ENCODE data around the gene GABPA.

GABPA gene

DNA sequence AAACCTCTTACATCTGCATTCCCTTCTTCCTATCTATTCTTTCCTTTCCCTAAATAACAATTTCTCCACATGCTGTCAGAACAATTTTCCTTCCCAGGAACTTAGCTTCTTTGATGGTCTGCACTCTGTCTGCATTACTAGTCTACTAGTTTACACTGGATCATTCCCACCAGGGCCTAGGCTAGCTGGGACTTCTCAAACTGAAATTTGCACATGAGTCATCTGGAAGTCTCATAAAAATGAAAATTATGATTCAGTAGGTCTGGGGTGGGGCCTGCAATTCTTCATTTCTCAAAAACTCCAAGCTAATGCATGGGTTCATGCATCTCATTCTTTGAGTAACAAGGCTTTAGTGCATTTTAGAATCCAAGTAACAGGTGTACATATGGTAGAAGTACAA is 74.2 kb downstream of the GABPA start:
- no peak for DNase-seq (ENCODE audit: low read depth in 2 of 2)

- no peak for DNase-seq (ENCODE audit: low read depth in 2 of 2)
Observed at GRCh38 chr21:25811186-25811585, 76.4 kb downstream of the GABPA start.

DNA sequence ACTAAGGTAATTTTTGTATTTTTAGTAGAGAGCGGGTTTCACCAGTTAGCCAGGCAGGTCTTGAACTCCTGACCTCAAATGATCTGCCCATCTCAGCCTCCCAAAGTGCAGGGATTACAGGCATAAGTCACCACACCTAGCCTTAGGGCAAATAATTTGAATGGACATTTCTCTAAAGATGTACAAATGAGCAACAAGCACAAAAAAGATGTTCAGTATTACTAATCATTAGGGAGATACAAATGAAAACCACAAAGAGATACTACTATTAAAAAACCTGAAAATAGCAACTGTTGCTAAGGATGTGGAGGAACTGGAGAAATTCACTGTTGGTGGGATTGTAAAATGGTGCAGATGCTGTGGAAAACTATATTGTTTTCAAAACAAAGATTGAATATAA is 79.1 kb downstream of the GABPA start:
- no peak for DNase-seq (ENCODE audit: low read depth in 2 of 2)

DNA sequence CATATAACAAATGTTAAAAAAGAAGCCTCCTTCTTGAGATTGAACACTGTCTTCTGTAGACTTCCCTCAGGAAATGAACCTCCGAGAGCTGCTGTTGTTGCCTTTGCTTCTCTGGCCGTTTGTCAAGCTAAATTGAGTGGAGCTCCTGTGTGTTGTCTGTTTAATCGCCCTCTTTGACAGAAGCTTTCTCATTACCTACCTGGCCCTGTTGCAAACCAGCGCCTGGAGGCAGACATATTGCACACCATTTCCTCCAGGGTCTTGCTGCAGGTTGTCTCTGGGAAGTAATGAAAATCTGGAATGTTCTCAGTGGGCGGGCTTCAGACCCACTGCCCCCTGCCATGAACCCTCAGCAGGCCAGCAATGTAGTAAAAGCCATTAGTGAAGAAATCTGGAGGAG is 83.3 kb downstream of the GABPA start:
- DNase-seq (ENCODE audit: low read depth in 2 of 2) = no peak

- no peak for DNase-seq (ENCODE audit: low read depth in 2 of 2)
Observed at GRCh38 chr21:25818551-25818950, 83.8 kb downstream of the GABPA start.

Data from activated CD4-positive, alpha-beta T cell treated with anti-CD3 and anti-CD28 coated beads for 24 hours (primary cell).